Colon (tissue), 2 donors: ENCODE data around the gene ALG3.
"Not testable (repeated sequence)": the region's sequence is repeated elsewhere in the genome, so short reads cannot be mapped to it uniquely, and the experiment has no call there.

Source experiments
- FAIRE-seq: peaks from 2 replicates; lab custom pipeline; 2012; peaks lifted over from hg19 to GRCh38; lab: Jason Lieb, UNC
- donor health status: control.
- donor health status: control.

The ALG3 gene

GRCh38 chr3:184248454-184249411, at the start of gene ALG3:
ALG3 (minus strand) TSS chr3:184248962; CDS start chr3:184248940, 22 bp downstream.
- no peak for FAIRE-seq

- no peak for FAIRE-seq
Observed at GRCh38 chr3:184296616-184297015, 47.9 kb upstream of the ALG3 start.

DNA sequence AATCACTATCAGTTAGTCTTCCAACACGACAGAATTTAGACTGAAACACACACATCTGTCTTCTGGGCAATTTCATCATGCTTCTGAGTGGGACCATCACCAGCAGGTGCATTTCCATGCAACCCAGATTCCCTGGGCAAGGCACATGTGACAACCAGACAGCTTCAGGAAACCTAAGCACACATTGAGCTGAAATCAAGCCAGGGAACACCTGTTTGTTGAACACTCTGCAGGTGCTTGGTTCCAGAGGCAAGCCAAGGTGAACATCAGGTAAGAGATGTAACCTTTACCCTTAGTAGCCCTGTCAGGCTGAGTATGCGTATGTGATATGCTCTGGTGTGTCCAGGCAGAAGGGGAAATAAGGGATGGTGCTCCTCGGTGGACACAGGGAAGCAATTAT, 47.0 kb upstream of the ALG3 start:
- FAIRE-seq = no peak

DNA sequence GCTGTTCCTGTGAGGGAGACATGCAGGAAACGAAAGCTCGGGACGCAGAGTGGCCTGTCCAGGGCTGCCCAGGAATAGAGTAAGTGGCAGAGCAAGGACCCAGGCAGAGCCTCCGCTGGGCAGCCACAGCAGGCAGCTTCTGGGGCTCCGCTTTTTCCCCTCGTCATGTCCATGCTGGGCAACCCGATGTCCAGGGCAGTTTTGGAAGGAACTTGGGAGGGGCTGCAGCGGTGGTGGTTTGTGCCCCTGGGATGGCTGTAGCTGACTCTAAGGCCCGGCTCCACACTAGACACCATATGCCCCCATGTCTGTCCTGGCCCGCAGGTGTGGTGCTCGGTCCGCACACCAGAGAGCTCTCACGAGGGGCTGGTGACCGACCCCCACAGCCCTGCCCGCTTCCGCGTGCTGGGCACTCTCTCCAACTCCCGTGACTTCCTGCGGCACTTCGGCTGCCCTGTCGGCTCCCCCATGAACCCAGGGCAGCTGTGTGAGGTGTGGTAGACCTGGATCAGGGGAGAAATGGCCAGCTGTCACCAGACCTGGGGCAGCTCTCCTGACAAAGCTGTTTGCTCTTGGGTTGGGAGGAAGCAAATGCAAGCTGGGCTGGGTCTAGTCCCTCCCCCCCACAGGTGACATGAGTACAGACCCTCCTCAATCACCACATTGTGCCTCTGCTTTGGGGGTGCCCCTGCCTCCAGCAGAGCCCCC, 43.1 kb upstream of the ALG3 start:
- FAIRE-seq = no peak

DNA sequence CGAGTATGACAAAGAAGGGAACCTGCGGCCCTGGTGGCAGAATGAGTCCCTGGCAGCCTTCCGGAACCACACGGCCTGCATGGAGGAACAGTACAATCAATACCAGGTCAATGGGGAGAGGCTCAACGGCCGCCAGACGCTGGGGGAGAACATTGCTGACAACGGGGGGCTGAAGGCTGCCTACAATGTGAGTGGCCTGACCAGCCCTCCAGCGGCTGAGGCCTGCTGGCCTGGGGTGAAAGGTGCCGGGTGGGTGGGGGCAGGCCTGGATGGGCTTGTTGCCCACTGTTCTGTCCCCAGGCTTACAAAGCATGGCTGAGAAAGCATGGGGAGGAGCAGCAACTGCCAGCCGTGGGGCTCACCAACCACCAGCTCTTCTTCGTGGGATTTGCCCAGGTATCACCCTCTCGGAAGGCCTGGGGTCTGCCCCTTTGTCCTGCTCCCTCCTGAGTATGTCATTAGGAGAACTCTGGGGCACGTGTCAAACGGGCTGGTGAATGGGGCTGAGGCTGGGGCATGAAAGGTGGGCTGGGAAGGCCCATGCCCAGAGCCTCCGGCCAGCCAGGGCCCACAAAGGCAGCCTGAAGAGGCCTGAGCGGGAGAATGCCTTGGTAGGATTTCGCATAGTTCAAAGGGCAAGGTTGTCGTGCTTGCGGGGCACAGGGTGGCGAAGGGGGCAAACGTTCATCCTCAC, 42.4 kb upstream of the ALG3 start:
- no peak for FAIRE-seq

DNA sequence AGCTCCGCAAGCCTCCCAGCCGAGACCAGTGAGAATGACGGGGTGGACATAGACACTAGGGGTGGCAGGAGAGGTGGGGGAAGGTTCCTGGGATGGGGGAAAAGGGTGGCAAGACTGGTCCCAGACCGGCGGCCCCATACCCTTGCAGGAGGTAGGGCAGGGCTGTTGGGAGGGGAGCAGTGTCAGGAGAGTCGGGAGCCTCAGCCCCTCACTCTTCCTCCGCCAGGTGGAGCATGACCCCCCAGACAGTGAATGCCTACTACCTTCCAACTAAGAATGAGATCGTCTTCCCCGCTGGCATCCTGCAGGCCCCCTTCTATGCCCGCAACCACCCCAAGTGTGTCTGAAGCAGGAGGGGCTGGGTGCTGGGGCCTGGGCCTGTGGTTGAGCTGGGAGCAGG, 41.6 kb upstream of the ALG3 start:
- no peak for FAIRE-seq

DNA sequence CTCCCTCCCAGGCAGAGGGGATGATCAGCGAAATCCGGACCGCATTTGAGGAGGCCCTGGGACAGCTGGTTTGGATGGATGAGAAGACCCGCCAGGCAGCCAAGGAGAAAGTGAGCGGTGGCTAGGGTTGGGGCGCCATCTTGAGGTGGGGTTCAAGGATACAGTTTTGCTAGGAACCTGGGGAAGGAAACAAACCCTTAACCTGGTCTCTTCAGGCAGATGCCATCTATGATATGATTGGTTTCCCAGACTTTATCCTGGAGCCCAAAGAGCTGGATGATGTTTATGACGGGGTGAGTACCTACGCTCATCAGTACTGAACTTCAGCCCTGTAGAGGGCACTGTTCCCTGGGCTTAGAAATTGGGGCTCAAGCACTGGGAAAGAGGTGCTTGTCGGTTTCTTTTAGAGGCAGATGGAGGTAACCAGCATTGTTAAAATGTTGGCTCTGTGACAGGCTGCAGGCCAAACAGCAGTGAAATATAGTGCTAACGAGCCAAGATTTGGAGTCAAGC, 40.7 kb upstream of the ALG3 start:
- no peak for FAIRE-seq

GRCh38 chr3:184284696-184285095, 35.9 kb upstream of the ALG3 start:
- no peak for FAIRE-seq

DNA sequence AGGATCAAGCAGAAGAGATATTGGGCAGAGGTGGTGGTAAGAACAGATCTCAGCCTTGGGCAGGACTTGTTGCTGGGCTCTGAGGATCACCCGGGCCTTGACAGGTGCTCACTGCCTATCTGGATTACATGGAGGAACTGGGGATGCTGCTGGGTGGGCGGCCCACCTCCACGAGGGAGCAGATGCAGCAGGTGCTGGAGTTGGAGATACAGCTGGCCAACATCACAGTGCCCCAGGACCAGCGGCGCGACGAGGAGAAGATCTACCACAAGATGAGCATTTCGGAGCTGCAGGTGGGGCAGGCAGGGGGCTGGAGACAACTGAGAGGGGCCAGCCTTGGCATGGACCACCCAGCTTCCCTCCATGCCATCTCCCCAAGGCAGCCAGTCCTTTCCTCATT, 34.9 kb upstream of the ALG3 start:
- no peak for FAIRE-seq

GRCh38 chr3:184282941-184283340, 34.2 kb upstream of the ALG3 start:
- FAIRE-seq = no peak

GRCh38 chr3:184277366-184277765, 28.6 kb upstream of the ALG3 start:
- FAIRE-seq = no peak

DNA sequence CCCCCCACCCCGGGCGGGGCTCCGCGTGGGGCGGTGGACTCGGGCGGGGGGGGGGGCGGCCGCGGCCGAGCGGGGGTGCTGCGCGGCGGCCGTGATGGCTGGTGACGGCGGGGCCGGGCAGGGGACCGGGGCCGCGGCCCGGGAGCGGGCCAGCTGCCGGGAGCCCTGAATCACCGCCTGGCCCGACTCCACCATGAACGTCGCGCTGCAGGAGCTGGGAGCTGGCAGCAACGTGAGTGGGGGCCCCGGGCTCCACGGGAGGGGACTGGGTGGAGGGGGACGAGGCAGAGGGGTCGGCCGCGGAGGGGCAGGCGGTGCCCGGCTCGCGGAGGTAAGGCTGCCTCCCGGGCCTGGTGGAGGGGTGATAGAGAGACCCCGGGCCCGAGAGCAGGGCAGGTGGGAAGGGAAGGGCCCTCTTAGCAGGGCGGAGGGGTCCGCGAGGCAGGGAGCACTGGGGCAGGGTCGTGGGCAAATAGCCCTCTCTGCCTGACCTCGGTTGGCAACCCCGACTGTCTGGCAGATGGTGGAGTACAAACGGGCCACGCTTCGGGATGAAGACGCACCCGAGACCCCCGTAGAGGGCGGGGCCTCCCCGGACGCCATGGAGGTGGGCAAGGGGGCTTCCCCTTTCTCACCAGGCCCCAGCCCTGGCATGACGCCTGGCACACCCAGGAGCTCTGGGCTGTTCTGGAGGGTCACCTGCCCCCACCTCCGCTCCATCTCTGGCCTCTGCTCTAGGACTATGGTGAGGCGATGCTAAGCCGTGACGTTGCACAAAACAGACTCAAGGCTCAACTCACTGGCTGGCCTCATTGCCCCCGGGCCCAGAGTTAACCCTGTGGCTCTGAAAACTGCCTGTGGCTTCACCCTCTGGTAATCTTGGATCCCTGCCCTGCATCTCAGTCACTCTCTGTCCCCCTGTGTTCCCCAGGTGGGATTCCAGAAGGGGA, 27.5 kb upstream of the ALG3 start, which contains the start of gene ECE2:
ECE2 (plus strand) TSS at position 62 of the 950 bp plus-strand sequence; CDS start at position 194, 132 bp downstream.
- no peak for FAIRE-seq

- no peak for FAIRE-seq
Observed at GRCh38 chr3:184275381-184275701, 26.6 kb upstream of the ALG3 start.

- no peak for FAIRE-seq
Observed at GRCh38 chr3:184272269-184272668, 23.5 kb upstream of the ALG3 start.

DNA sequence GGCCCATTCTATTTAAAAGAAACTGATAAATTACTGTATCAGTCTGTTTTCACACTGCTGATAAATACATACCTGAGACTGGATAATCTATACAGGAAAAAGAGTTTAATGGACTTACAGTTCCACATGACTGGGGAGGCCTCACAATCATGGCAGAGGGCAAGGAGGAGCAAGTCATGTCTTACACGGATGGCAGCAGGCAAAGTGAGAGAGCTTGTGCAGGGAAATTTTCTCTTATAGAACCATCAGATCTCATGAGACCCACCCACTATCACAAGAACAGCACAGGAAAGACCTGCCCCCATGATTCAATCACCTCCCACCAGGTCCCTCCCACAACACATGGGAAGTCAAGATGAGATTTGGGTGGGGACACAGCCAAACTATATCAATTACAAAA, 18.5 kb upstream of the ALG3 start:
- FAIRE-seq = not testable (repeated sequence)

- no peak for FAIRE-seq
Observed at GRCh38 chr3:184262764-184263179, 14.0 kb upstream of the ALG3 start.

- FAIRE-seq = no peak
Observed at GRCh38 chr3:184261854-184262763, 13.3 kb upstream of the ALG3 start.

DNA sequence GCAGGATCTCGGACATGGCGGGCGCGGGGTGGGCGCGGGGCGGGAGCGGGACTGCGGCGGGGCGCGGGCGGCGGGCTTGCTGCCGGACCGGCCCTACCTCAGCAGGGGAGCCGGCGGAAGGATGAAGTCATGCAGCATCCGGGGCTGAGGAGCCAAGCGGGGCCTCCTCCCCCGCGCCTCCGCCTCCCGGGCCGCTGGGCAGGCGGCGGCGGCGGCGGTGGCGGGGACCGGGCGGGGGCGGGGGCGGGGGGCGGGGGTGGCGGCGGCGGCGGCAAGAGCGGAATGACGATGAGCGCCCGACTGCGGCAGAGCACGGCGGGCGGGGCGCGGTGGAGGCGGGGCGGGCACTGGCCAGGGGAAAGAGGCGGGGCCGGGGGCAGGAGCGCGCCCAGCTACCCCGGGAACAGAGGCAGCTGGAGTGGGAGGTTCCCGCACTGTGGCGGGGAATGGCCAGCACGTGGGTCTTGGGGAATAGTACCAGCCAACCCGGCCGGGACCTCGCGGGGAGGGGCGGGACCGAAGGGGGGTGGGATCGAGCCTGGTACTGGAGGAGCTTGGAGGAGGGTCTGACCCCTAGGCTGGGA, 12.6 kb upstream of the ALG3 start, which contains the start of gene CAMK2N2:
CAMK2N2 (minus strand) TSS at position 284 of the 584 bp plus-strand sequence; CDS start at position 16, 268 bp downstream.
- FAIRE-seq = no peak

DNA sequence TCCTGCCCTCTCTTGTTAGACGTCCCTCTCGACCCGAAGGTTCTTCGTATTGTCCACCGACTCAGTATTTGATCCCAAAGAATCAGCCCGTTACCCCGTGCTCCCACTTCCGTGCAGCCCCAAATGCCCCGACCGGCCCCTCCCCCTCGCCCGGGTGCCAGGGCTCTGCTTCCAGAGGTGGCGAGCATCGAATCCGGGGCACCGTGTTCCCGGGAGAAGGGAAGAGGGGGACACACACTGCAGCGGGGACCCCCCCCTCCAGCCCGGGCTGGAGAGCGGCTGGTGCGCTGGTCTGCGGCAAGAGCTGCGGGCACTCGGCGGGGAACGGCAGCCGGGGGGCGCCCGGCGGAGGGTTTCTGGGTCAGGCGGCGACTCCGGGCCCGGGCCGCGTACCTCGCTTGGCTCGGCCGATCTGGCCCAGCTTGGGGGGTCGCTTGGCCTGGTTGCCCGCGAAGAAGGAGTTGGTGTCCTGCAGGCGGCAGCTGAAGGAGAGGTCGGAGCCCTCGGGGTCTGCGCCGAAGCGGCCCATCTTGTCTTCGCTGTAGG, 12.0 kb upstream of the ALG3 start:
- no peak for FAIRE-seq
